ENCODE results near the gene PARD3. TPM values are rescaled to one million over a fixed set of nuclear protein-coding genes. Genes with fewer than 3 reads are reported as not detected.

The PARD3 gene
- total and polyA plus RNA-seq, 10 of the 15 experiments (the other 5 are each of a cell fraction or from before 2014, with no cell fraction given) = 2.6 to 43.1 (median 13.9) TPM

- no peaks in the 10 kb centered on the region for H3K4me1 ChIP-seq (ENCODE audit: control insufficient read depth, insufficient read depth, low read length)
- no peaks in the 10 kb centered on the region for H3K27me3 ChIP-seq (replicated peaks in 1 of 2; ENCODE audit: control insufficient read depth in 2 of 2, insufficient read depth in 2 of 2, low read length in 1 of 2)
- ChIA-PET CTCF (interaction anchor here (0.6 to 2.3 kb wide), 11 partner anchors 13 to 437 kb away, joined by 3 to 15 read pairs (median 3); no protein-coding TSS in a partner anchor), SMC1A (ENCODE audit: uncharacterized antibody, unreplicated experiment) (interaction anchor here (0.9 to 1.6 kb wide), 5 partner anchors 8 to 96 kb away, joined by 3 to 4 read pairs (median 3); no protein-coding TSS in a partner anchor), RAD21 (ENCODE audit: unreplicated experiment) (no interaction called here), POLR2A (no interaction called here)
- DNase-seq (ENCODE audit: low read depth, low spot score) = no peak
- no peak for FAIRE-seq
- no peak overlapping the region for H3K27ac ChIP-seq (ENCODE audit: control insufficient read depth, insufficient read depth)
- H3K9ac ChIP-seq (ENCODE audit: control insufficient read depth, insufficient read depth, low read length) = no peak overlapping the region
- in situ Hi-C loops (cut with MboI) (no loop called here), intact Hi-C loops (cut with micrococcal nuclease; ENCODE audit: unreplicated experiment) (no loop called here)
- TF ChIP-seq ESRRA (IDR thresholded peaks at IDR 0.05; ENCODE audit: low read length) (no peak), CEBPZ (IDR thresholded peaks at IDR 0.05; ENCODE audit: low read depth, low read length) (no peak), DPF2 (IDR thresholded peaks at IDR 0.05) (no peak), SUZ12 (IDR thresholded peaks at IDR 0.05; ENCODE audit: unreplicated experiment) (no peak), REST (IDR thresholded peaks at IDR 0.05; ENCODE audit: low read depth, low read length) (no peak), SRF (IDR thresholded peaks at IDR 0.05; ENCODE audit: low read depth in 2 of 2, low read length in 2 of 2) (no peak), CREM (IDR thresholded peaks at IDR 0.05; ENCODE audit: low read depth) (no peak), RUNX3 (IDR thresholded peaks at IDR 0.05; ENCODE audit: low read length) (no peak), CBX5 (IDR thresholded peaks at IDR 0.05; ENCODE audit: low read depth) (no peak)
- no peaks in the 10 kb centered on the region for H3K36me3 ChIP-seq (ENCODE audit: control insufficient read depth in 2 of 2, insufficient read depth in 2 of 2, low read length in 1 of 2)
- no peak for ATAC-seq
- no TSS peak for BruUV-seq (replicated peaks)
- H3K79me2 ChIP-seq (ENCODE audit: control insufficient read depth, insufficient read depth, low read length) = no peaks in the 10 kb centered on the region
- WGBS (ENCODE audit: insufficient coverage, insufficient replicate concordance, low lambda C conversion rate, missing lambda C conversion rate) = 83% methylated on average over 5 of the region's 5 CpGs
- H2AFZ ChIP-seq (ENCODE audit: control insufficient read depth, low read depth, low read length) = no peak overlapping the region
- no peaks in the 10 kb centered on the region for H3K9me3 ChIP-seq (replicated peaks; ENCODE audit: control insufficient read depth, insufficient read depth, low read length)
- no peak overlapping the region for H3K4me3 ChIP-seq
- no peak overlapping the region for H3K4me2 ChIP-seq (ENCODE audit: control insufficient read depth, insufficient read depth)
- no peaks in the 10 kb centered on the region for H4K20me1 ChIP-seq (ENCODE audit: control insufficient read depth, insufficient read depth)
Observed at GRCh38 chr10:34681933-34682332, 133.2 kb downstream of the PARD3 start.

Data from GM12878 (cell line).